ENCODE measurements around the gene UBAC1. TPM values are rescaled to one million over a fixed set of nuclear protein-coding genes. Genes with fewer than 3 reads are reported as not detected.

UBAC1 gene
- total RNA-seq, 4 donors from 2014 or later: 89.3 to 99.3 (median 96.9) TPM

GRCh38 chr9:136007934-136008692, 46.9 kb upstream of the UBAC1 start:
- no peak overlapping the region for H3K4me3 ChIP-seq (ENCODE audit: low read depth, poor library complexity, severe bottlenecking)
- DNase-seq (ENCODE audit: low spot score in 2 of 2): no peak
- TF ChIP-seq CTCF (IDR thresholded peaks at IDR 0.05): no peak
- no peak for TF ChIP-seq POLR2A (IDR thresholded peaks at IDR 0.05)
- WGBS, 2 donors: 83 to 91% methylated on average over 24 of the region's 24 CpGs
- intact Hi-C loops (cut with DNase I; ENCODE audit: low total_unique reads): no loop called here

- no peak for DNase-seq (ENCODE audit: low spot score in 2 of 2)
- 78 to 86% methylated on average over 36 of the region's 36 CpGs for WGBS, 2 donors
- no peak overlapping the region for H3K4me3 ChIP-seq (ENCODE audit: low read depth, poor library complexity, severe bottlenecking)
- TF ChIP-seq POLR2A (IDR thresholded peaks at IDR 0.05): no peak
- no peak for TF ChIP-seq CTCF (IDR thresholded peaks at IDR 0.05)
- intact Hi-C loops (cut with DNase I; ENCODE audit: low total_unique reads): no loop called here
Observed at GRCh38 chr9:136007276-136007933, 46.2 kb upstream of the UBAC1 start.

GRCh38 chr9:136006169-136006568, 45.0 kb upstream of the UBAC1 start:
- no peak for TF ChIP-seq CTCF (IDR thresholded peaks at IDR 0.05)
- no peak for TF ChIP-seq POLR2A (IDR thresholded peaks at IDR 0.05)
- 79 to 81% methylated on average over 7 of the region's 7 CpGs for WGBS, 2 donors
- intact Hi-C loops (cut with DNase I; ENCODE audit: low total_unique reads): no loop called here
- DNase-seq (ENCODE audit: low spot score in 2 of 2): no peak
- H3K4me3 ChIP-seq (ENCODE audit: low read depth, poor library complexity, severe bottlenecking): no peak overlapping the region

- WGBS, 2 donors: 84 to 93% methylated on average over 15 of the region's 15 CpGs
- no peak for DNase-seq (ENCODE audit: low spot score in 2 of 2)
- intact Hi-C loops (cut with DNase I; ENCODE audit: low total_unique reads): no loop called here
Observed at GRCh38 chr9:136004712-136005111, 43.5 kb upstream of the UBAC1 start.

GRCh38 chr9:136004219-136004618, 43.0 kb upstream of the UBAC1 start:
- DNase-seq (ENCODE audit: low spot score in 2 of 2): no peak
- no peak overlapping the region for H3K4me3 ChIP-seq (ENCODE audit: low read depth, poor library complexity, severe bottlenecking)
- TF ChIP-seq POLR2A (IDR thresholded peaks at IDR 0.05) (no peak), CTCF (IDR thresholded peaks at IDR 0.05) (no peak)
- 84% methylated on average over 7 to 9 of the region's 9 CpGs for WGBS, 2 donors
- intact Hi-C loops (cut with DNase I; ENCODE audit: low total_unique reads): no loop called here

More at GRCh38 chr9:136004712-136005111, 43.5 kb upstream of the UBAC1 start:
- TF ChIP-seq CTCF (IDR thresholded peaks at IDR 0.05) (no peak), POLR2A (IDR thresholded peaks at IDR 0.05) (no peak)
- H3K4me3 ChIP-seq (ENCODE audit: low read depth, poor library complexity, severe bottlenecking): no peak overlapping the region
